KMS-11 (cell line): Measurements from ENCODE around the gene PCLO.
"Not testable (repeated sequence)": the region's sequence is repeated elsewhere in the genome, so short reads cannot be mapped to it uniquely, and the experiment has no call there.

ENCODE experiments used
- H2AFZ ChIP-seq: fragments of 200-600 bp; sonication (generic); 2 replicates; pipeline ENCODE4 v1.6.1; 2016; ENCODE audit warnings: antibody characterized with exemption, mixed run types, low read depth
- H3K27ac ChIP-seq: fragments of 200-600 bp; sonication (generic); 2 replicates; pipeline ENCODE4 v1.6.1; 2016; ENCODE audit warnings: mild to moderate bottlenecking, mixed run types
- H3K27me3 ChIP-seq: fragments of 200-600 bp; sonication (generic); 2 replicates; pipeline ENCODE4 v1.6.1; 2017; ENCODE audit warnings: mild to moderate bottlenecking, low read depth, mixed run types, moderate library complexity; ENCODE audit not compliant: insufficient read depth
- H3K36me3 ChIP-seq: fragments of 200-600 bp; sonication (generic); 2 replicates; pipeline ENCODE4 v1.6.1; 2017; ENCODE audit warnings: mild to moderate bottlenecking, mixed run types; ENCODE audit not compliant: insufficient read depth
- H3K4me1 ChIP-seq: fragments of 200-600 bp; sonication (generic); 2 replicates; pipeline ENCODE4 v1.6.1; 2016; ENCODE audit warnings: mild to moderate bottlenecking, low read depth, mixed run types; ENCODE audit not compliant: poor library complexity, severe bottlenecking
- H3K4me2 ChIP-seq: fragments of 200-600 bp; sonication (generic); 2 replicates; pipeline ENCODE4 v1.7.0; 2016; ENCODE audit warnings: mild to moderate bottlenecking, mixed run types
- H3K4me3 ChIP-seq: fragments of 200-600 bp; sonication (generic); IDR thresholded peaks from 2 replicates; pipeline ENCODE4 v1.6.1; 2017; ENCODE audit warnings: low read depth, low read length, mixed read lengths; ENCODE audit not compliant: insufficient read depth
- H3K79me2 ChIP-seq: fragments of 200-600 bp; sonication (generic); 2 replicates; pipeline ENCODE4 v1.6.1; 2016; ENCODE audit warnings: low read depth, mixed run types; ENCODE audit not compliant: insufficient read depth
- H3K9ac ChIP-seq: fragments of 200-600 bp; sonication (generic); 2 replicates; pipeline ENCODE4 v1.6.1; 2016; ENCODE audit warnings: mild to moderate bottlenecking, mixed run types
- H4K20me1 ChIP-seq: fragments of 200-600 bp; sonication (generic); 2 replicates; pipeline ENCODE4 v1.6.1; 2016; ENCODE audit warnings: mild to moderate bottlenecking, mixed run types; ENCODE audit not compliant: insufficient read depth
- TF ChIP-seq, protein P1 (sequence below): fragments of 200-600 bp; sonication (generic); conservative IDR thresholded peaks from 2 replicates; pipeline ENCODE4 v1.6.1; 2017; ENCODE audit warnings: low read depth, mild to moderate bottlenecking, antibody characterized with exemption, low read length, moderate library complexity, mixed read lengths

The PCLO gene

GRCh38 chr7:83032195-83032594, 130.5 kb downstream of the PCLO start:
- Histone ChIP-seq H3K27me3 (no peaks in the 10 kb centered on the region), H3K27ac (no peak overlapping the region), H3K36me3 (no peaks in the 10 kb centered on the region), H3K4me3 (no peak overlapping the region), H2AFZ (no peak overlapping the region), H3K4me1 (no peaks in the 10 kb centered on the region), H3K9ac (no peak overlapping the region), H4K20me1 (no peaks in the 10 kb centered on the region), H3K79me2 (no peaks in the 10 kb centered on the region), H3K4me2 (no peak overlapping the region)
- TF ChIP-seq, protein P1, sequence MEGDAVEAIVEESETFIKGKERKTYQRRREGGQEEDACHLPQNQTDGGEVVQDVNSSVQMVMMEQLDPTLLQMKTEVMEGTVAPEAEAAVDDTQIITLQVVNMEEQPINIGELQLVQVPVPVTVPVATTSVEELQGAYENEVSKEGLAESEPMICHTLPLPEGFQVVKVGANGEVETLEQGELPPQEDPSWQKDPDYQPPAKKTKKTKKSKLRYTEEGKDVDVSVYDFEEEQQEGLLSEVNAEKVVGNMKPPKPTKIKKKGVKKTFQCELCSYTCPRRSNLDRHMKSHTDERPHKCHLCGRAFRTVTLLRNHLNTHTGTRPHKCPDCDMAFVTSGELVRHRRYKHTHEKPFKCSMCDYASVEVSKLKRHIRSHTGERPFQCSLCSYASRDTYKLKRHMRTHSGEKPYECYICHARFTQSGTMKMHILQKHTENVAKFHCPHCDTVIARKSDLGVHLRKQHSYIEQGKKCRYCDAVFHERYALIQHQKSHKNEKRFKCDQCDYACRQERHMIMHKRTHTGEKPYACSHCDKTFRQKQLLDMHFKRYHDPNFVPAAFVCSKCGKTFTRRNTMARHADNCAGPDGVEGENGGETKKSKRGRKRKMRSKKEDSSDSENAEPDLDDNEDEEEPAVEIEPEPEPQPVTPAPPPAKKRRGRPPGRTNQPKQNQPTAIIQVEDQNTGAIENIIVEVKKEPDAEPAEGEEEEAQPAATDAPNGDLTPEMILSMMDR = no peak

- H3K4me1 ChIP-seq, H3K9ac ChIP-seq, H3K27ac ChIP-seq, H3K27me3 ChIP-seq, H4K20me1 ChIP-seq, H2AFZ ChIP-seq, H3K36me3 ChIP-seq, H3K4me3 ChIP-seq, H3K4me2 ChIP-seq, H3K79me2 ChIP-seq: not testable (repeated sequence)
Observed at GRCh38 chr7:83023817-83024665, 138.6 kb downstream of the PCLO start.

DNA sequence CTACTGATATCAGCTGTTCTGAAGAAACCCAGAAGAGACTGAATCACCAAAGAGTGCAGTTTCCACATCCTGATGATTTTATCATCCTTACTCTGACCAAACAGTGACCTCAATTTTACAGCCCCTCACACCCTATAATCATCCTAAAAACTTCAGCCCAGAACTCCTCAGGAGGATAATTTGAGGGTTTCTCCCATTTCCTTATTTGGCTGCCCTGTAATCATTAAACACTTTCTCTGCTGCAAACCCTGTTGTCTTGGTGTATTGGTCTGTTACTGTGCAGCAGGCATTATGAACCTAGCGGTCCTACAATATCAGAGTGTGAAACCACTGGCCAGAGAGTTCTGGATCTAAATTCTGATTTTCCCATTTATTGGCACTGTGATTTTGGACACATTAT, 141.7 kb downstream of the PCLO start:
- H3K27me3 ChIP-seq = no peaks in the 10 kb centered on the region
- no peaks in the 10 kb centered on the region for H3K36me3 ChIP-seq
- H2AFZ ChIP-seq = no peak overlapping the region
- no peaks in the 10 kb centered on the region for H4K20me1 ChIP-seq
- H3K4me1 ChIP-seq = no peaks in the 10 kb centered on the region
- H3K9ac ChIP-seq = no peak overlapping the region
- TF ChIP-seq, protein P1 = no peak
- H3K27ac ChIP-seq = no peak overlapping the region
- no peak overlapping the region for H3K4me3 ChIP-seq
- no peak overlapping the region for H3K4me2 ChIP-seq
- H3K79me2 ChIP-seq = no peaks in the 10 kb centered on the region

DNA sequence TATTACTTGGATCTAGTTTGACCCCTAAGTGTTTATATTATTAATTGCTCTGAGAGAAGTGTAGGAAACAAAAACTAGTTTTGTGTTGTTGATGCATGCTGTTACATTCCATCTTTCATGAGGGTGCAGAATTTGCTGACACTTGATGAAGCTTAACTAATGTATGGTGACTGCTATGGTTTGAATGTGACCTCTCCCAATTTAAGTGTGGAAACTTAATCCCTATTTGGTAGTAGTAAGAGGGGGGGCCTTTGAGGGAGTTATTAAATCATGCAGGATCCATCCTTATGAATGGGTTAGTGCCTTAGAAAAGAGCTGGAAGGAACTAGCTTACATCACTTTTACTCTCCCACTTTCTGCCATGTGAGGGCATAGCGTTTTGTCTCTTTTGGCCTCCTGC, 142.5 kb downstream of the PCLO start:
- TF ChIP-seq, protein P1 = no peak
- H3K36me3 ChIP-seq = no peaks in the 10 kb centered on the region

GRCh38 chr7:83015916-83016315, 146.8 kb downstream of the PCLO start:
- H4K20me1 ChIP-seq = no peaks in the 10 kb centered on the region
- H2AFZ ChIP-seq = no peak overlapping the region

More for the DNA sequence above, 142.5 kb downstream of the PCLO start:
- no peaks in the 10 kb centered on the region for H3K79me2 ChIP-seq
- H3K27me3 ChIP-seq = no peaks in the 10 kb centered on the region
- no peak overlapping the region for H3K27ac ChIP-seq
- no peak overlapping the region for H3K4me2 ChIP-seq
- no peak overlapping the region for H3K9ac ChIP-seq
- no peak overlapping the region for H3K4me3 ChIP-seq
- no peak overlapping the region for H2AFZ ChIP-seq
- no peaks in the 10 kb centered on the region for H3K4me1 ChIP-seq
- H4K20me1 ChIP-seq = no peaks in the 10 kb centered on the region

More at GRCh38 chr7:83015916-83016315, 146.8 kb downstream of the PCLO start:
- TF ChIP-seq, protein P1 = no peak
- no peaks in the 10 kb centered on the region for H3K27me3 ChIP-seq
- no peak overlapping the region for H3K27ac ChIP-seq
- no peaks in the 10 kb centered on the region for H3K36me3 ChIP-seq
- no peak overlapping the region for H3K4me3 ChIP-seq
- no peaks in the 10 kb centered on the region for H3K4me1 ChIP-seq
- H3K79me2 ChIP-seq = no peaks in the 10 kb centered on the region
- H3K4me2 ChIP-seq = no peak overlapping the region
- H3K9ac ChIP-seq = no peak overlapping the region
